Breast epithelium (tissue), 4 donors: ENCODE results near the gene XYLT1. TPM values are rescaled to one million over a fixed set of nuclear protein-coding genes. Genes with fewer than 3 reads are reported as not detected.

Source experiments
- DNase-seq, 2 donors: peaks; one replicate each; pipeline ENCODE4 v3.0.0-alpha.2; 2019; ENCODE audit warnings: low spot score in 2 of 2
- H3K27ac ChIP-seq, 2 donors: fragments of 200-600 bp; sonication (generic) in 1 of 2; one replicate each; pipeline ENCODE4 v1.5.1; 2016 to 2019; ENCODE audit warnings: mild to moderate bottlenecking in 1 of 2
- H3K27me3 ChIP-seq, 2 donors: fragments of 200-600 bp; sonication (generic) in 1 of 2; one replicate each; pipeline versions ENCODE4 v1.5.1 to v1.6.0; 2017 to 2019; ENCODE audit warnings: control low read depth in 1 of 2, mild to moderate bottlenecking in 1 of 2
- H3K36me3 ChIP-seq: fragments of 200-600 bp; one replicate; pipeline ENCODE4 v1.5.1; 2019
- H3K4me1 ChIP-seq, 2 donors: fragments of 200-600 bp; sonication (generic); one replicate each; pipeline ENCODE4 v1.5.1; 2016 to 2019; ENCODE audit warnings: control low read depth in 1 of 2
- H3K4me3 ChIP-seq, 3 donors: fragments of 200-600 bp; sonication (generic); 1 replicate in 2 of 3; 2 replicates in 1 of 3; pipeline ENCODE4 v1.5.1; 2016 to 2019; ENCODE audit warnings: mild to moderate bottlenecking in 3 of 3, moderate library complexity in 2 of 3
- H3K9me3 ChIP-seq, 2 donors: fragments of 200-600 bp; sonication (generic) in 1 of 2; one replicate each; pipeline ENCODE4 v1.5.1; 2016 to 2019; ENCODE audit warnings: control low read depth in 1 of 2
- CTCF ChIP-seq, 3 donors: fragments of 450-650 bp; IDR thresholded peaks; one replicate each; pipeline ENCODE4 v1.5.1; 2016 to 2017; ENCODE audit warnings: antibody characterized with exemption in 3 of 3, mild to moderate bottlenecking in 3 of 3, moderate library complexity in 3 of 3
- POLR2A ChIP-seq: fragments of 450-650 bp; IDR thresholded peaks from one replicate; pipeline ENCODE4 v1.6.1; 2016; ENCODE audit warnings: antibody characterized with exemption, mild to moderate bottlenecking, moderate library complexity
- POLR2AphosphoS5 ChIP-seq, 3 donors: sonication (generic); formaldehyde crosslinking; IDR thresholded peaks; one replicate each; pipeline ENCODE4 v1.6.1; 2017; ENCODE audit warnings: antibody characterized with exemption in 3 of 3
- intact Hi-C: fragments of 100-400 bp; cut with DNase I; formaldehyde crosslinking; loops from one replicate; pipeline ENCODE4 v1.15.1; 2023; ENCODE audit warnings: low total_unique reads
- total RNA-seq, 3 donors: library from RNA; depleted of rRNA; stranded (reverse); fragments of >200 nt; gene quantifications; one replicate each; pipeline ENCODE4 v1.1.0, GENCODE V29; 2016

XYLT1 gene
- total RNA-seq, 3 donors from 2014 or later = 11.9 to 32.8 (median 13.8) TPM

GRCh38 chr16:17433577-17434451, 36.9 kb downstream of the XYLT1 start:
- no peak for DNase-seq
- Histone ChIP-seq H3K4me3 (no peak overlapping the region), H3K9me3 (no peaks in the 10 kb centered on the region), H3K4me1 (no peaks in the 10 kb centered on the region), H3K27me3 (no peaks in the 10 kb centered on the region), H3K27ac (peak overlapping the region; percentile 61 to 68), H3K36me3 (no peaks in the 10 kb centered on the region)
- intact Hi-C loops = no loop called here
- TF ChIP-seq POLR2AphosphoS5 (IDR thresholded peaks at IDR 0.05) (peak in 2 of 3 donors; percentile 62 to 96), CTCF (IDR thresholded peaks at IDR 0.05) (no peak)

GRCh38 chr16:17432901-17433576, 37.7 kb downstream of the XYLT1 start:
- Histone ChIP-seq H3K36me3 (no peaks in the 10 kb centered on the region), H3K27ac (peak overlapping the region; percentile 61 to 68), H3K4me1 (no peaks in the 10 kb centered on the region), H3K9me3 (no peaks in the 10 kb centered on the region), H3K27me3 (no peaks in the 10 kb centered on the region), H3K4me3 (no peak overlapping the region)
- intact Hi-C loops = no loop called here
- no peak for DNase-seq
- TF ChIP-seq POLR2A (no peak), POLR2AphosphoS5 (IDR thresholded peaks at IDR 0.05) (peak in 2 of 3 donors; percentile 8 to 46), CTCF (IDR thresholded peaks at IDR 0.05) (no peak)

- TF ChIP-seq POLR2A = no peak
- no peak for TF ChIP-seq CTCF (IDR thresholded peaks at IDR 0.05)
- TF ChIP-seq POLR2AphosphoS5 (IDR thresholded peaks at IDR 0.05) = no peak
Measured at GRCh38 chr16:17431968-17432625, 38.7 kb downstream of the XYLT1 start.

GRCh38 chr16:17431012-17431411, 39.7 kb downstream of the XYLT1 start:
- H3K36me3 ChIP-seq = no peaks in the 10 kb centered on the region
- TF ChIP-seq POLR2A (no peak), CTCF (IDR thresholded peaks at IDR 0.05) (no peak), POLR2AphosphoS5 (IDR thresholded peaks at IDR 0.05) (no peak)
- H3K4me1 ChIP-seq = no peaks in the 10 kb centered on the region
- no peaks in the 10 kb centered on the region for H3K9me3 ChIP-seq
- intact Hi-C loops = no loop called here
- no peaks in the 10 kb centered on the region for H3K27me3 ChIP-seq
- no peak overlapping the region for H3K27ac ChIP-seq
- no peak for DNase-seq
- no peak overlapping the region for H3K4me3 ChIP-seq

More at GRCh38 chr16:17431968-17432625, 38.7 kb downstream of the XYLT1 start:
- H3K9me3 ChIP-seq = no peaks in the 10 kb centered on the region
- no peak overlapping the region for H3K4me3 ChIP-seq
- DNase-seq = no peak
- H3K36me3 ChIP-seq = no peaks in the 10 kb centered on the region
- intact Hi-C loops = no loop called here
- H3K4me1 ChIP-seq = no peaks in the 10 kb centered on the region
- H3K27ac ChIP-seq = peak overlapping the region in 1 of 2 donors; percentile 48
- no peaks in the 10 kb centered on the region for H3K27me3 ChIP-seq
